Inflammatory macrophage treated with lipopolysaccharide for 4 hours (primary cell): ENCODE results near the gene PADI3.
"Not testable (repeated sequence)": the region's sequence is repeated elsewhere in the genome, so short reads cannot be mapped to it uniquely, and the experiment has no call there.

ENCODE experiments used
- DNase-seq: peaks from one replicate; pipeline ENCODE4 v3.0.0-alpha.2; 2020

The PADI3 gene

GRCh38 chr1:17305576-17306095 lies 56.7 kb downstream of the PADI3 start:
- DNase-seq, result no peak

- DNase-seq, result no peak
Observed at GRCh38 chr1:17306407-17306806, 57.5 kb downstream of the PADI3 start.

GRCh38 chr1:17306921-17307320 lies 58.0 kb downstream of the PADI3 start:
- DNase-seq, result no peak

DNA sequence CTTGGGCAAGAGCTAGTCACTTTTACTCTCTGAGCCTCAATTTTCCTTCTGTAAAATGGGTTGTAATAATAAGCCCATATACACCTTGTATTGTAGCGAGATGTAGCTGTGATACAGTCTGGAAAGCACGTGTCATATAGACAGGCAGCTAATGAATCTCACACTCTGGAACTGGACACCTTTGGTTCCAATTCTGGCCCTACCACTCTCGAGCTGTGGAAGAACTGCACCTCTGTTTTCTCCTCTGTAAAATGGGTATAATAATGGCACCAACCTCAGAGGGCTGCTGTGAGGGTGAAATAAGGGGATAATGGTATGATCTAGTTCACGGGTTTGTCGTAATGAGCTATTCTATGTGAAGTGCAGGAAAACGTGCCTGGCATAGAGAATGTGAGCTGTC lies 58.4 kb downstream of the PADI3 start:
- DNase-seq, result no peak

- DNase-seq, result peak; percentile 27
Observed at GRCh38 chr1:17307946-17308345, 59.0 kb downstream of the PADI3 start, which contains the start of gene PADI4. TSS of gene PADI4 (plus strand) at chr1:17308197. CDS start at chr1:17308223, 26 bp downstream.

DNA sequence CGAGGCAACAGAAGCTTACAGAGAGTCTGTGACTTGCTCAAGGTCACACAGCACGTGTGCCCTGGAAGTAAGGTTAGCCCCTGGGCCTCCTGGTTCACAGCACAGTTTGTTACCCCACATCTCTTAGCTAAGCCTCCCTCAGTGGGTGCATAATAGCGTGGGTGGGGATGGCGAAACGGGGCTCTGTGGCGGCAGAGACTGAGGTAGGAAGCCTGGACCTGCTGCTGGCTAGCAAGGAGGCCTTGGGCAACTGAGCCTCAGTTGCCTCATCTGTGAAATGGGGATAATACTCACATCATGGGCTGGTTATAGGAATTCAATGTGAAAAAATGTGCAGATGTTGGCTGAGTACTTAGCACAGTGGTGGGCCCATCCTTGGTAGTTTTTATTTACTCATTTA lies 59.7 kb downstream of the PADI3 start:
- peak; percentile 78 for DNase-seq

DNA sequence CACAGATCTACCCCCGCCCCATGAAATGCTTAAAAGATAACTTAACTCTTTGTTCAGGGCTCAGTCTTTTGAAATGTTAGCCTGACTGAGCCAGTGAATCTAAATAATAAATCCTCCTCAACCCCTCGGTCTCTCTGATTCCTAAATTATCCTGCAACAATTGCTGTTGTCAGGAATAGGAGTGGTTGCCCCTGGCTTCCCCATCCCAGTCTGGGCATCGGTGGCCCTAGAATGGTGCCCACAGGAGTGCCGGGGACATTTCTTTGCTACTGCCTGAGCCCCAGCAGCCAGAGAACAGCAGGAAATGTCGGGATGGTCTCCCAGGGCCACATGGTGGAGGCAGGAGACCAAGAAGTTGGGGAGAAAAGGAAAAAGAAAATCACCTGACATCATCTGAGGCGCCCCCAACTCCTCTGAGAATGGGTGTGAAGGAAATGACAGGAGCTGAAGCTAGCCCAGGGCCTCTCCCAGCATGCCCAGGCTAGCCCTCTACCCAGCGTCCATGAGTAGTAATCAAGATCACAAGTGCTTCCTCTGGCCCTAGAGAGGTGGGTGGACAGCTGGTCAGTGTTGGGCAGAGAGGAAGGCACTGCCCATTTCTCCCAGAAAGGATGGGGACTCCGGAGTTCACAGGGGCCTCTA lies 60.6 kb downstream of the PADI3 start:
- no peak for DNase-seq

GRCh38 chr1:17310068-17310640 lies 61.3 kb downstream of the PADI3 start:
- no peak for DNase-seq

DNA sequence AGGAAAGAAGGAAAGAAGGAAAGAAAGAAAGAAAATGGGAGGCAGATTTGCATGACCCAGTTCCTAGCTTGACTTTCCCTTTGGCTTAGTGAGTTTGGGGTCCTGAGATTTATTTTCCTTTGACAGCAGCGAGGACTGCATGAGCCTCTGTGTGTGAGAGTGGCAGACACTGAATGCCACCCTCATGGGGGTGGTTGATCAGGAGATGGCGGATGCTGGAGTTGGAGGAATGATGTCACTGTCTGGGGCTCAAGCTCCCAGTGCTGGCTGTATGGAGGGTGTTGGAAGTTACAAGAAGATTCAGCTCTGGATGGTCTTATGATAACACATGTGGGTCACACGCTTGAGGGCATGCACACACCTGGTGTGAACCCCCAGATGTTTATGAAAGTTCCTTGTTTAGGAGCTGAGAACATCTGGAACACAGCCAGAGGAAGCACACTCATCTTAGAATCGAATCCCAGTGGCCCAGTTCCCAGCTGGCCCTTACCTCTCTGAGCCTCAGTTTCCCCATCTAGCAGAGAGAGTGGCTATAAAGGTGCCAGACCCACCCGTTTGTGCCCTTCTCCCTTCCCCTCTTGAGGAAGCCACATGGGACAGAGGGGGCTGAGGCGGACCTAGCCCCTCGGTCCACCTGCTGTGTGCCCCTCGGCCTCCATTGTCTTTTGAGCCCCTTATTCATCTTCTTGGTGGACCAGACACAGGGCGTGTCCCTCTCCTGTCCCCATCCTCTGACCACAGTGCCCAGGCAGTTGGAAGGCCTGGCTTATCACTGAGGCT lies 64.8 kb downstream of the PADI3 start:
- DNase-seq, result no peak

- no peak for DNase-seq
Observed at GRCh38 chr1:17314491-17314971, 65.6 kb downstream of the PADI3 start.

DNA sequence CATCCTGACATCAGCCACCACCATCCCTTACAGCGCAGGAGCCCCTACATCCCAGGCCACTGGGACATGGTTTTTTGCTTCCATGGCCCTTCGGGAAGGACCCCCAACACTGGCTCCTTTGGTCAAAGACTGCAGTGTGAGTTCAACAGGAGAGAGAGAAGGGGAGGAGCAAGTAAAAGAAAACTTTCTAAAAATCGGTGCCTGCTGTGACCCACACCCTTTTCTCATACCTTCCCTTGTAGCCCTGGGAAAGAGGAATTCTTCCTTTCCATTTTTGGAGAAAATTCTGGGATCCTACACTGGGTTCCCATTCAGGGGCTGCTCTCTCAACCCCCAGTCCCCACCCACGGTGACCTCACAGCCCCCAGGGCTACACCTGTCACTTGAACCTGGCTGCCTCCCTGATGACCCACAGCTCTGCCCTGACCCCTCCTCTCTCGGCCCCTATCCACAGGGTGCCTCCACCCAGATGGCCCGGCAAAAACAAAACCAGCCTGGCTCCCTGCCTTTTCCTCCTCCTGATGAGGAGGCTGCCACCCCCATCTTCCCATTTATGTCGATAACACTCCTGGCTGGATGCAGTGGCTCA lies 66.7 kb downstream of the PADI3 start:
- no peak for DNase-seq

GRCh38 chr1:17316704-17317103 lies 67.8 kb downstream of the PADI3 start:
- no peak for DNase-seq

- no peak for DNase-seq
Observed at GRCh38 chr1:17318262-17318661, 69.4 kb downstream of the PADI3 start.

GRCh38 chr1:17319561-17320350 lies 70.9 kb downstream of the PADI3 start:
- DNase-seq, result no peak

- DNase-seq, result not testable (repeated sequence)
Observed at GRCh38 chr1:17321857-17322390, 73.0 kb downstream of the PADI3 start.

DNA sequence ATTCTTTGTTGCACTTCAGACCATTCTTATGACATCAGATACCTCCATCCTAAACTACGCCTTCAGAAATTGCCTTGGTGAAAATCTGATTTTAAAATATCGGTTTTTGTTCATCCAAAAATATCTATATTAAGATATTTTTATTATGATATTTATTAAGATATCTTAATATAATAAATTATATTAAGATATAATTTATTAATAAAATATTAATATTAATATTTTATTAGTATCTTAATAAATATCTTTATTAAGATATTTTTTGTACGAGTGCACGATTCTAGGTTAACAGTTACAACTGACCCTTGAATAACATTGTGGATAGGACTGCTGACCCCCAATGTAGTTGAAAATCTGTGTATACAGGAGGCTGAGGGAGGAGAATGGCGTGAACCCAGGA lies 80.0 kb downstream of the PADI3 start:
- DNase-seq, result no peak

GRCh38 chr1:17329610-17330009 lies 80.7 kb downstream of the PADI3 start:
- no peak for DNase-seq

DNA sequence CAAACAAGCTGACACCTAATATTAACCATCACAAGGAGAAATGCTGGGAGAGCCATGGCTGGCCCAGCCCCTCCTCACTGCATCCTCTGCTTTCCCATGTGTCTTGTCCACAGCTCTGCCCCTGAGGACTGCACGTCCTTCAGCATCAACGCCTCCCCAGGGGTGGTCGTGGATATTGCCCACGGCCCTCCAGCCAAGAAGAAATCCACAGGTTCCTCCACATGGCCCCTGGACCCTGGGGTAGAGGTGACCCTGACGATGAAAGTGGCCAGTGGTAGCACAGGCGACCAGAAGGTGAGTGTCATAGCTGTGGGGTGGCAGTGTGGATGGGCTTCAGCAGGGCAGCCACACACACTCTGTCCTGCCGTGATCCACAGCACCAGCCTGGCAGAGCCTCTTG lies 82.0 kb downstream of the PADI3 start:
- DNase-seq, result no peak

DNA sequence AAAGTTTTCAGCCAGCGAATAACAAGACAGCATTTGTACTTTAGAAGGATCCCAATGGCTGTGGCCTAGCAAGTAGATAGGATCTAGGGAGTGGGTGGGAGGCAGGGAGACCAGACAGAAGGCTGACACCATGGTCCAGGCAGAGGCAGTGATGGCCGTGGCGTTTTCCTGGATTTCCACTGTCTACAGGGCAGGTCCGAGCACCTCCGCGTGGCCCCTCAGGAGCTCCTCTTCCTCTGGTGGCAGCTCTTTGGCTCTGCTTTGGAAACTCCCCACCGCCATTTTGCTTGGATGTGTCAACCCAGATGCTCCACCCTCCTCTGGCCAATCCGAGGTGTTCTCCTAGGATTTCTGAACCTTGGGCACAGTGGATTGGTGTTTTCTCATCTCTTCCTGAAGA lies 84.2 kb downstream of the PADI3 start:
- no peak for DNase-seq
